NCI-H526 (cell line): ENCODE results near the gene BMP6.

Source experiments
- DNase-seq, 2 experiments: peaks; one replicate each; lab custom pipeline; 2025; lab: John Stamatoyannopoulos, UW

BMP6 gene

GRCh38 chr6:7832904-7833750 lies 107.2 kb downstream of the BMP6 start:
- DNase-seq, result no peak

- DNase-seq, result no peak
These were observed 107.8 kb downstream of the BMP6 start for GRCh38 chr6:7833751-7834070.

GRCh38 chr6:7836371-7837026 lies 110.6 kb downstream of the BMP6 start:
- no peak for DNase-seq

GRCh38 chr6:7841781-7842468 lies 116.0 kb downstream of the BMP6 start:
- DNase-seq, result no peak

GRCh38 chr6:7846966-7847818 lies 121.3 kb downstream of the BMP6 start:
- no peak for DNase-seq

GRCh38 chr6:7848229-7848628 lies 122.3 kb downstream of the BMP6 start:
- no peak for DNase-seq

- no peak for DNase-seq
These were observed 125.9 kb downstream of the BMP6 start for GRCh38 chr6:7851780-7852179.

GRCh38 chr6:7859591-7859990 lies 133.7 kb downstream of the BMP6 start:
- no peak for DNase-seq

GRCh38 chr6:7865781-7866180 lies 139.9 kb downstream of the BMP6 start:
- DNase-seq, result no peak

GRCh38 chr6:7866526-7866925 lies 140.6 kb downstream of the BMP6 start:
- DNase-seq, result no peak

- no peak for DNase-seq
These were observed 143.0 kb downstream of the BMP6 start for GRCh38 chr6:7868926-7869325.

GRCh38 chr6:7878401-7878964 lies 152.6 kb downstream of the BMP6 start:
- no peak for DNase-seq

- no peak for DNase-seq
These were observed 153.1 kb downstream of the BMP6 start for GRCh38 chr6:7879043-7879442.

GRCh38 chr6:7879579-7879978 lies 153.7 kb downstream of the BMP6 start:
- DNase-seq, result no peak

GRCh38 chr6:7879980-7880717 lies 154.2 kb downstream of the BMP6 start:
- no peak for DNase-seq

GRCh38 chr6:7880718-7881107 lies 154.8 kb downstream of the BMP6 start:
- no peak for DNase-seq

- DNase-seq, result no peak
These were observed 156.0 kb downstream of the BMP6 start for GRCh38 chr6:7881765-7882500.

- no peak for DNase-seq
These were observed 156.8 kb downstream of the BMP6 start for GRCh38 chr6:7882505-7883257.

- DNase-seq, result no peak
These were observed 157.5 kb downstream of the BMP6 start for GRCh38 chr6:7883381-7883780.

GRCh38 chr6:7886132-7886531 lies 160.2 kb downstream of the BMP6 start:
- DNase-seq, result no peak
